ENCODE data around the gene KIF11. TPM values are rescaled to one million over a fixed set of nuclear protein-coding genes. Genes with fewer than 3 reads are reported as not detected.
A peak's percentile ranks its signal among the peaks of the same experiment; 100 is the strongest.

KIF11 gene
- total and polyA plus RNA-seq, 9 of the 15 experiments (the other 6 are each of a cell fraction or from before 2014, with no cell fraction given), result 11.3 to 54.4 (median 29.2) TPM

- TF ChIP-seq ZBTB40 (IDR thresholded peaks at IDR 0.05) (peak; percentile 74), ZBTB40 (CRISPR knock-in tag; IDR thresholded peaks at IDR 0.05) (no peak), KLF16 (IDR thresholded peaks at IDR 0.05) (no peak), ZNF3 (CRISPR knock-in tag; IDR thresholded peaks at IDR 0.05) (no peak), NKRF (IDR thresholded peaks at IDR 0.05; ENCODE audit: borderline replicate concordance) (no peak), RAD21 (CRISPR knock-in tag; conservative IDR thresholded peaks at IDR 0.05 in 1 of 2, IDR thresholded peaks at IDR 0.05 in 1 of 2) (no peak), EHMT2 (IDR thresholded peaks at IDR 0.05) (no peak), RFX1 (IDR thresholded peaks at IDR 0.05) (no peak), CBX5 (IDR thresholded peaks at IDR 0.05; ENCODE audit: borderline replicate concordance, low read depth) (no peak), DMBX1 (CRISPR knock-in tag; IDR thresholded peaks at IDR 0.05; ENCODE audit: borderline replicate concordance) (no peak), MEIS2 (IDR thresholded peaks at IDR 0.05; ENCODE audit: partially characterized antibody) (peak; percentile 71)
- TF ChIP-seq, protein P1, sequence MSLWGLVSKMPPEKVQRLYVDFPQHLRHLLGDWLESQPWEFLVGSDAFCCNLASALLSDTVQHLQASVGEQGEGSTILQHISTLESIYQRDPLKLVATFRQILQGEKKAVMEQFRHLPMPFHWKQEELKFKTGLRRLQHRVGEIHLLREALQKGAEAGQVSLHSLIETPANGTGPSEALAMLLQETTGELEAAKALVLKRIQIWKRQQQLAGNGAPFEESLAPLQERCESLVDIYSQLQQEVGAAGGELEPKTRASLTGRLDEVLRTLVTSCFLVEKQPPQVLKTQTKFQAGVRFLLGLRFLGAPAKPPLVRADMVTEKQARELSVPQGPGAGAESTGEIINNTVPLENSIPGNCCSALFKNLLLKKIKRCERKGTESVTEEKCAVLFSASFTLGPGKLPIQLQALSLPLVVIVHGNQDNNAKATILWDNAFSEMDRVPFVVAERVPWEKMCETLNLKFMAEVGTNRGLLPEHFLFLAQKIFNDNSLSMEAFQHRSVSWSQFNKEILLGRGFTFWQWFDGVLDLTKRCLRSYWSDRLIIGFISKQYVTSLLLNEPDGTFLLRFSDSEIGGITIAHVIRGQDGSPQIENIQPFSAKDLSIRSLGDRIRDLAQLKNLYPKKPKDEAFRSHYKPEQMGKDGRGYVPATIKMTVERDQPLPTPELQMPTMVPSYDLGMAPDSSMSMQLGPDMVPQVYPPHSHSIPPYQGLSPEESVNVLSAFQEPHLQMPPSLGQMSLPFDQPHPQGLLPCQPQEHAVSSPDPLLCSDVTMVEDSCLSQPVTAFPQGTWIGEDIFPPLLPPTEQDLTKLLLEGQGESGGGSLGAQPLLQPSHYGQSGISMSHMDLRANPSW (CRISPR knock-in tag; IDR thresholded peaks at IDR 0.05), result no peak
- TF ChIP-seq, protein P2, sequence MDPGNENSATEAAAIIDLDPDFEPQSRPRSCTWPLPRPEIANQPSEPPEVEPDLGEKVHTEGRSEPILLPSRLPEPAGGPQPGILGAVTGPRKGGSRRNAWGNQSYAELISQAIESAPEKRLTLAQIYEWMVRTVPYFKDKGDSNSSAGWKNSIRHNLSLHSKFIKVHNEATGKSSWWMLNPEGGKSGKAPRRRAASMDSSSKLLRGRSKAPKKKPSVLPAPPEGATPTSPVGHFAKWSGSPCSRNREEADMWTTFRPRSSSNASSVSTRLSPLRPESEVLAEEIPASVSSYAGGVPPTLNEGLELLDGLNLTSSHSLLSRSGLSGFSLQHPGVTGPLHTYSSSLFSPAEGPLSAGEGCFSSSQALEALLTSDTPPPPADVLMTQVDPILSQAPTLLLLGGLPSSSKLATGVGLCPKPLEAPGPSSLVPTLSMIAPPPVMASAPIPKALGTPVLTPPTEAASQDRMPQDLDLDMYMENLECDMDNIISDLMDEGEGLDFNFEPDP (CRISPR knock-in tag; IDR thresholded peaks at IDR 0.05), result no peak
Measured at GRCh38 chr10:92591550-92592022, 1.3 kb upstream of the KIF11 start (continued).

All from K562 (cell line).